ENCODE measurements around the gene CDH4. TPM values are rescaled to one million over a fixed set of nuclear protein-coding genes. Genes with fewer than 3 reads are reported as not detected.
"Not testable (repeated sequence)": the region's sequence is repeated elsewhere in the genome, so short reads cannot be mapped to it uniquely, and the experiment has no call there.

Gene CDH4
- total RNA-seq, 1 donor from 2014 or later: not detected

DNA sequence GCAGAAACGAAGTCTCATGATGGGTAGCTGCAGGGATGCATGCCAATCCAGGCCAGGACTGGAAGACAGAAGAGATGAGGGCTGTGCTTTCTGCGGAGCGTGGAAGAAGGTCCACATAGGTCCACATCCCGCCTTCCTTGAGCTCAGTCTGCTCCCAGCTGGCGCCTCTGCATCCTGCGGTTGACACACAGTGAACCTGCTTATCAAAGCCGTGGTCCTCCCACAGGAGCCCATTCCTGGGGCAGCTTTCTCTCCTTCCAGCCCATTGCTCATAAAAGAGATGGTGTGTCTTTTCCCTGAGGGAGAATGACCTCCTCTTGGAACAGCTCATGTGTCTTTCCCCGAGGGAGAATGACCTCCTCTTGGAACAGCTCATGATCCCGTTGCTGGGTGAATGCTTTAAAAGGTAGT is 225.4 kb downstream of the CDH4 start:
- DNase-seq (no peak), ATAC-seq (ENCODE audit: low read depth) (no peak)
- H3K4me1 Mint-ChIP-seq: no peaks in the 10 kb centered on the region
- no peaks in the 10 kb centered on the region for H3K27me3 Mint-ChIP-seq
- intact Hi-C loops (cut with micrococcal nuclease): no loop called here
- CTCF ChIA-PET: no interaction called here
- TF ChIP-seq, protein P1, sequence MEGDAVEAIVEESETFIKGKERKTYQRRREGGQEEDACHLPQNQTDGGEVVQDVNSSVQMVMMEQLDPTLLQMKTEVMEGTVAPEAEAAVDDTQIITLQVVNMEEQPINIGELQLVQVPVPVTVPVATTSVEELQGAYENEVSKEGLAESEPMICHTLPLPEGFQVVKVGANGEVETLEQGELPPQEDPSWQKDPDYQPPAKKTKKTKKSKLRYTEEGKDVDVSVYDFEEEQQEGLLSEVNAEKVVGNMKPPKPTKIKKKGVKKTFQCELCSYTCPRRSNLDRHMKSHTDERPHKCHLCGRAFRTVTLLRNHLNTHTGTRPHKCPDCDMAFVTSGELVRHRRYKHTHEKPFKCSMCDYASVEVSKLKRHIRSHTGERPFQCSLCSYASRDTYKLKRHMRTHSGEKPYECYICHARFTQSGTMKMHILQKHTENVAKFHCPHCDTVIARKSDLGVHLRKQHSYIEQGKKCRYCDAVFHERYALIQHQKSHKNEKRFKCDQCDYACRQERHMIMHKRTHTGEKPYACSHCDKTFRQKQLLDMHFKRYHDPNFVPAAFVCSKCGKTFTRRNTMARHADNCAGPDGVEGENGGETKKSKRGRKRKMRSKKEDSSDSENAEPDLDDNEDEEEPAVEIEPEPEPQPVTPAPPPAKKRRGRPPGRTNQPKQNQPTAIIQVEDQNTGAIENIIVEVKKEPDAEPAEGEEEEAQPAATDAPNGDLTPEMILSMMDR (IDR thresholded peaks at IDR 0.05): no peak
- no peaks in the 10 kb centered on the region for H3K36me3 Mint-ChIP-seq (ENCODE audit: low read depth)
- H3K27ac Mint-ChIP-seq: no peak overlapping the region
- POLR2A ChIA-PET: no interaction called here
- peaks cover 7% of the 10 kb centered on the region for H3K9me3 Mint-ChIP-seq
- no peak overlapping the region for H3K4me3 Mint-ChIP-seq

GRCh38 chr20:61478094-61478493 is 226.0 kb downstream of the CDH4 start:
- Mint-ChIP-seq H3K9me3 (peaks cover 7% of the 10 kb centered on the region), H3K27me3 (no peaks in the 10 kb centered on the region), H3K4me3 (no peak overlapping the region), H3K36me3 (ENCODE audit: low read depth) (no peaks in the 10 kb centered on the region), H3K4me1 (no peaks in the 10 kb centered on the region), H3K27ac (no peak overlapping the region)
- DNase-seq (no peak), ATAC-seq (ENCODE audit: low read depth) (no peak)
- intact Hi-C loops (cut with micrococcal nuclease): no loop called here
- POLR2A ChIA-PET: no interaction called here
- TF ChIP-seq, protein P1 (IDR thresholded peaks at IDR 0.05): no peak
- CTCF ChIA-PET: no interaction called here

GRCh38 chr20:61478611-61479305 is 226.7 kb downstream of the CDH4 start:
- TF ChIP-seq, protein P1 (IDR thresholded peaks at IDR 0.05): no peak
- Mint-ChIP-seq H3K27ac (no peak overlapping the region), H3K4me1 (no peaks in the 10 kb centered on the region), H3K27me3 (no peaks in the 10 kb centered on the region), H3K36me3 (ENCODE audit: low read depth) (no peaks in the 10 kb centered on the region), H3K9me3 (peaks cover 7% of the 10 kb centered on the region), H3K4me3 (no peak overlapping the region)
- CTCF ChIA-PET: no interaction called here
- no peak for DNase-seq
- intact Hi-C loops (cut with micrococcal nuclease): no loop called here
- no peak for ATAC-seq (ENCODE audit: low read depth)
- POLR2A ChIA-PET: no interaction called here

DNA sequence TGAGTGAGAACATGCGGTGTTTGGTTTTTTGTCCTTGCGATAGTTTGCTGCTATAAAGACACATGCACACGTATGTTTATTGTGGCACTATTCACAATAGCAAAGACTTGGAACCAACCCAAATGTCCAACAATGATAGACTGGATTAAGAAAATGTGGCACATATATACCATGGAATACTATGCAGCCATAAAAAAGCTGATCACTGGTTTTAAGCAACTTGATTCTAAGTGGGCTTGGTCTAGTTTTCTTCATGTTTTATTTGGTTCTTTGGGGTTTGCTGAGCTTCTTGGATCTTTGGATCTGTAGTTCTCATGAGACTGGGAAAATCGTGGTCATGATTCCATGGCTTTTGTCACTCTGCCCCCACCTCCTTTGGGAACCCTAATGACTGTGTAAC is 227.4 kb downstream of the CDH4 start:
- H3K4me1 Mint-ChIP-seq; H3K27ac Mint-ChIP-seq; POLR2A ChIA-PET; H3K36me3 Mint-ChIP-seq (ENCODE audit: low read depth); DNase-seq; CTCF ChIA-PET; intact Hi-C loops (cut with micrococcal nuclease); H3K27me3 Mint-ChIP-seq; ATAC-seq (ENCODE audit: low read depth); H3K4me3 Mint-ChIP-seq: not testable (repeated sequence)
- peaks cover 12% of the 10 kb centered on the region for H3K9me3 Mint-ChIP-seq

- POLR2A ChIA-PET: no interaction called here
- Mint-ChIP-seq H3K27ac (no peak overlapping the region), H3K36me3 (ENCODE audit: low read depth) (no peaks in the 10 kb centered on the region), H3K27me3 (no peaks in the 10 kb centered on the region), H3K4me1 (no peaks in the 10 kb centered on the region), H3K9me3 (peaks cover 12% of the 10 kb centered on the region), H3K4me3 (no peak overlapping the region)
- DNase-seq (no peak), ATAC-seq (ENCODE audit: low read depth) (no peak)
- intact Hi-C loops (cut with micrococcal nuclease): no loop called here
- CTCF ChIA-PET: no interaction called here
- TF ChIP-seq, protein P1 (IDR thresholded peaks at IDR 0.05): no peak
These were observed 228.2 kb downstream of the CDH4 start for GRCh38 chr20:61480158-61480825.

All from activated B cell treated with CpG ODN at 0.5 μM for 24 hours (primary cell).